A673 (cell line): Measurements from ENCODE around the gene CDHR1.

ENCODE experiments used
- EZH2 ChIP-seq: fragments of 200-600 bp; sonication (generic); IDR thresholded peaks from 2 replicates; pipeline ENCODE4 v1.6.1; 2017; ENCODE audit warnings: borderline replicate concordance, low read depth, mild to moderate bottlenecking, mixed read lengths, antibody characterized with exemption, low read length; ENCODE audit not compliant: poor library complexity, severe bottlenecking
- TF ChIP-seq, protein P1 (sequence below): fragments of 300-800, 200-600 bp; sonication (generic); conservative IDR thresholded peaks from 2 replicates; pipeline ENCODE4 v1.5.1; 2017; ENCODE audit warnings: low read depth, mild to moderate bottlenecking, antibody characterized with exemption, low read length, moderate library complexity, mixed read lengths

DNA sequence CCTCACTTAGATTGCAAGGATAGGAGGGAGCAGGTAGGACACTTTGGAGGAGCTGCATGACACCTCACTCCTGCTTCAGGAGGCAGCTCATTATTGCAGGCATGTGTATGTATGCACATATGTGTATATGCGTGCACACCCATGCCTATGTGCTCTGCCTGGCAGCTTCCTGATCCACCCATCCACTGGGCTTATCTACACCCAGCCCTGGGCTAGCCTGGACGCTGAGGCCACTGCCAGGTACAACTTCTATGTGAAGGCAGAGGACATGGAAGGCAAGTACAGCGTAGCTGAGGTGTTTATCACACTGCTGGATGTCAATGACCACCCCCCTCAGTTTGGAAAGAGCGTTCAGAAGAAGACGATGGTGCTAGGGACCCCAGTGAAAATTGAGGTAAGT lies 17.7 kb downstream of the CDHR1 start:
- TF ChIP-seq, protein P1, sequence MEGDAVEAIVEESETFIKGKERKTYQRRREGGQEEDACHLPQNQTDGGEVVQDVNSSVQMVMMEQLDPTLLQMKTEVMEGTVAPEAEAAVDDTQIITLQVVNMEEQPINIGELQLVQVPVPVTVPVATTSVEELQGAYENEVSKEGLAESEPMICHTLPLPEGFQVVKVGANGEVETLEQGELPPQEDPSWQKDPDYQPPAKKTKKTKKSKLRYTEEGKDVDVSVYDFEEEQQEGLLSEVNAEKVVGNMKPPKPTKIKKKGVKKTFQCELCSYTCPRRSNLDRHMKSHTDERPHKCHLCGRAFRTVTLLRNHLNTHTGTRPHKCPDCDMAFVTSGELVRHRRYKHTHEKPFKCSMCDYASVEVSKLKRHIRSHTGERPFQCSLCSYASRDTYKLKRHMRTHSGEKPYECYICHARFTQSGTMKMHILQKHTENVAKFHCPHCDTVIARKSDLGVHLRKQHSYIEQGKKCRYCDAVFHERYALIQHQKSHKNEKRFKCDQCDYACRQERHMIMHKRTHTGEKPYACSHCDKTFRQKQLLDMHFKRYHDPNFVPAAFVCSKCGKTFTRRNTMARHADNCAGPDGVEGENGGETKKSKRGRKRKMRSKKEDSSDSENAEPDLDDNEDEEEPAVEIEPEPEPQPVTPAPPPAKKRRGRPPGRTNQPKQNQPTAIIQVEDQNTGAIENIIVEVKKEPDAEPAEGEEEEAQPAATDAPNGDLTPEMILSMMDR = no peak
- TF ChIP-seq EZH2 = no peak
